Loucy (cell line): ENCODE data around the gene GASK1A.

Source experiments
- EZH2phosphoT487 ChIP-seq: fragments of 200-600 bp; IDR thresholded peaks from 2 replicates; pipeline ENCODE4 v1.6.1; 2018; ENCODE audit warnings: antibody characterized with exemption, mild to moderate bottlenecking, moderate library complexity, borderline replicate concordance
- TF ChIP-seq, protein P1 (sequence below): fragments of 200-600 bp; sonication (generic); conservative IDR thresholded peaks from 2 replicates; pipeline ENCODE4 v1.5.1; 2014; ENCODE audit warnings: mild to moderate bottlenecking, antibody characterized with exemption, low read length

DNA sequence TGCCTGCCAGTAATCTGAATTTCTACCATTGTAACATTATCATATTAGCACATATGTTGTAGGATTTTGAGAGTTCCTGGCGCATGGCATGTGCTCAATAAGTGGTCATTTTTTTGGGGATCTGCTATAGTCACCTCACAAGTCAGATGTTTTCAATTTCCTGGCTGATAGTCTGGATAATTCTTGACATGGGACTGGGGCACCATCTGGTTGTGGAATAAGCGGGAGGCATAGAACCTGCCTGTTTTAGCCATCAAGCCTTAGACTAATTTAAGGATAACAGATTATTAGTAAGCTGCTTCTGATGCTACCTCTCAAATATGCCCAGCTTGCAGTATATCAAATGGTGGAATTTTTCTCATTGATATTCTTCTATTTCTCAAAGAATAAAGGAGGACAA lies 39.1 kb downstream of the GASK1A start:
- TF ChIP-seq, protein P1, sequence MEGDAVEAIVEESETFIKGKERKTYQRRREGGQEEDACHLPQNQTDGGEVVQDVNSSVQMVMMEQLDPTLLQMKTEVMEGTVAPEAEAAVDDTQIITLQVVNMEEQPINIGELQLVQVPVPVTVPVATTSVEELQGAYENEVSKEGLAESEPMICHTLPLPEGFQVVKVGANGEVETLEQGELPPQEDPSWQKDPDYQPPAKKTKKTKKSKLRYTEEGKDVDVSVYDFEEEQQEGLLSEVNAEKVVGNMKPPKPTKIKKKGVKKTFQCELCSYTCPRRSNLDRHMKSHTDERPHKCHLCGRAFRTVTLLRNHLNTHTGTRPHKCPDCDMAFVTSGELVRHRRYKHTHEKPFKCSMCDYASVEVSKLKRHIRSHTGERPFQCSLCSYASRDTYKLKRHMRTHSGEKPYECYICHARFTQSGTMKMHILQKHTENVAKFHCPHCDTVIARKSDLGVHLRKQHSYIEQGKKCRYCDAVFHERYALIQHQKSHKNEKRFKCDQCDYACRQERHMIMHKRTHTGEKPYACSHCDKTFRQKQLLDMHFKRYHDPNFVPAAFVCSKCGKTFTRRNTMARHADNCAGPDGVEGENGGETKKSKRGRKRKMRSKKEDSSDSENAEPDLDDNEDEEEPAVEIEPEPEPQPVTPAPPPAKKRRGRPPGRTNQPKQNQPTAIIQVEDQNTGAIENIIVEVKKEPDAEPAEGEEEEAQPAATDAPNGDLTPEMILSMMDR: no peak
- no peak for TF ChIP-seq EZH2phosphoT487
